HepG2 (cell line): ENCODE results near the gene FLRT3. TPM values are rescaled to one million over a fixed set of nuclear protein-coding genes. Genes with fewer than 3 reads are reported as not detected.

ENCODE experiments used
- ATAC-seq: fragments of 200-7000 bp; cut with Tn5 transposase; 3 replicates; pipeline ENCODE4 v1.9.1; 2020; ENCODE audit warnings: mild to moderate bottlenecking, moderate library complexity
- BruUV-seq: library from RNA; stranded (reverse); fragments of 400-500 nt; replicated peaks from 2 replicates; lab custom pipeline; 2021; lab: Mats Ljungman, UMichigan
- CTCF ChIA-PET: fragments of 300-600 bp; formaldehyde crosslinking; extraction: SDS; loops from one replicate; lab custom pipeline; 2021; ENCODE audit warnings: low total read pairs, inconsistent platforms, low intra/inter-chr PET ratio; lab: Yijun Ruan, JAX
- POLR2A ChIA-PET: fragments of 350-600 bp; sonication (Branson Sonifier 250); formaldehyde crosslinking; loops from one replicate; lab custom pipeline; 2020; ENCODE audit warnings: antibody characterized with exemption, inconsistent platforms; lab: Yijun Ruan, JAX
- DNase-seq: peaks from one replicate; pipeline ENCODE4 v3.0.0-alpha.2; 2015; ENCODE audit warnings: low spot score
- FAIRE-seq: peaks from 3 replicates; lab custom pipeline; 2011; peaks lifted over from hg19 to GRCh38; lab: Jason Lieb, UNC
- H2AFZ ChIP-seq: one replicate; pipeline ENCODE4 v1.6.1; 2011; ENCODE audit warnings: low read length, inconsistent platforms
- H3K27ac ChIP-seq: fragments of 300-600 bp; 3 replicates; pipeline ENCODE4 v1.8.0; 2011; ENCODE audit warnings: mixed run types, mild to moderate bottlenecking, mixed read lengths, low read length, inconsistent platforms; ENCODE audit not compliant: insufficient read depth; ENCODE audit errors: extremely low read length
- H3K27me3 ChIP-seq, 2 experiments: fragments of 200-600 bp in 1 of 2; 2 replicates in 1 of 2; 3 replicates in 1 of 2; pipeline versions ENCODE4 v1.6.0 to v1.8.0; 2011; ENCODE audit warnings: low read length in 2 of 2, mild to moderate bottlenecking in 2 of 2, moderate library complexity in 2 of 2, inconsistent platforms in 1 of 2; ENCODE audit not compliant: insufficient read depth in 2 of 2, control insufficient read depth in 1 of 2
- H3K36me3 ChIP-seq, 2 experiments: fragments of 200-600 bp in 1 of 2; replicated peaks in 1 of 2; 2 replicates in 1 of 2; 3 replicates in 1 of 2; pipeline versions ENCODE4 v1.5.1 to v1.8.0; 2011; ENCODE audit warnings: low read length in 2 of 2, inconsistent platforms in 1 of 2; ENCODE audit not compliant: insufficient read depth in 2 of 2, control insufficient read depth in 1 of 2
- H3K4me1 ChIP-seq: 2 replicates; pipeline ENCODE4 v1.5.1; 2012; ENCODE audit warnings: low read length, inconsistent platforms; ENCODE audit not compliant: insufficient read depth
- H3K4me2 ChIP-seq: 2 replicates; pipeline ENCODE4 v1.6.0; 2011; ENCODE audit warnings: low read depth, low read length, inconsistent platforms
- H3K4me3 ChIP-seq, 3 experiments: fragments of 200-600 bp in 1 of 3; sonication (generic), shearing (Covaris generic) in 1 of 3; replicated peaks in 1 of 3; 2 replicates each; pipeline ENCODE4 v1.5.1; 2011 to 2016; ENCODE audit warnings: low read length in 3 of 3, inconsistent platforms in 2 of 3, low read depth in 2 of 3, mild to moderate bottlenecking in 2 of 3, control low read depth in 1 of 3, mixed read lengths in 1 of 3; ENCODE audit not compliant: insufficient read depth in 1 of 3
- H3K79me2 ChIP-seq: one replicate; pipeline ENCODE4 v1.6.1; 2011; ENCODE audit warnings: low read length, inconsistent platforms; ENCODE audit not compliant: insufficient read depth
- H3K9ac ChIP-seq: 2 replicates; pipeline ENCODE4 v1.6.0; 2011; ENCODE audit warnings: mild to moderate bottlenecking, low read depth, low read length, inconsistent platforms; ENCODE audit not compliant: insufficient read depth
- H3K9me3 ChIP-seq: 2 replicates; pipeline ENCODE4 v1.5.1; 2012; ENCODE audit warnings: mild to moderate bottlenecking, low read length
- H4K20me1 ChIP-seq: 2 replicates; pipeline ENCODE4 v1.6.0; 2011; ENCODE audit warnings: inconsistent platforms, mild to moderate bottlenecking, low read length, moderate library complexity; ENCODE audit not compliant: insufficient read depth
- BHLHE40 ChIP-seq: IDR thresholded peaks from 2 replicates; pipeline ENCODE4 v1.6.1; 2011; ENCODE audit warnings: low read length, improper control_type of control experiment
- ERF ChIP-seq: IDR thresholded peaks from 2 replicates; pipeline ENCODE4 v1.6.1; 2018; ENCODE audit warnings: missing biosample characterization, missing genetic modification reagents
- MEIS1 ChIP-seq: sonication (generic); formaldehyde crosslinking; IDR thresholded peaks from 2 replicates; pipeline ENCODE4 v1.9.0; 2021; ENCODE audit warnings: mild to moderate bottlenecking, missing genetic modification reagents, moderate library complexity, borderline replicate concordance
- MLLT10 ChIP-seq: sonication (generic); formaldehyde crosslinking; IDR thresholded peaks from 2 replicates; pipeline ENCODE4 v1.4.0; 2020; ENCODE audit warnings: missing genetic modification reagents
- U2AF1 ChIP-seq: fragments of 200-400 bp; formaldehyde crosslinking; optimal IDR thresholded peaks from 2 replicates; pipeline ENCODE3; 2017; ENCODE audit warnings: mild to moderate bottlenecking, low read depth, low read length
- U2AF2 ChIP-seq: fragments of 200-400 bp; formaldehyde crosslinking; IDR thresholded peaks from 2 replicates; pipeline ENCODE4 v1.6.1; 2017; ENCODE audit warnings: low read depth, mild to moderate bottlenecking, low read length
- ZNF235 ChIP-seq: sonication (generic); formaldehyde crosslinking; IDR thresholded peaks from 2 replicates; pipeline ENCODE4 v1.8.1; 2023; ENCODE audit warnings: mild to moderate bottlenecking, missing genetic modification reagents, borderline replicate concordance
- ZNF264 ChIP-seq: sonication (generic); formaldehyde crosslinking; IDR thresholded peaks from 2 replicates; pipeline ENCODE4 v1.4.0; 2020; ENCODE audit warnings: missing genetic modification reagents
- ZNF296 ChIP-seq: sonication (generic); formaldehyde crosslinking; conservative IDR thresholded peaks from 2 replicates; pipeline ENCODE4 v1.5.0; 2020; ENCODE audit warnings: mild to moderate bottlenecking, missing genetic modification reagents
- ZNF556 ChIP-seq: sonication (generic); formaldehyde crosslinking; IDR thresholded peaks from 2 replicates; pipeline ENCODE4 v1.4.0; 2020; ENCODE audit warnings: mild to moderate bottlenecking, missing genetic modification reagents, borderline replicate concordance
- ZNF776 ChIP-seq: sonication (generic); formaldehyde crosslinking; IDR thresholded peaks from 2 replicates; pipeline ENCODE4 v1.4.0; 2020; ENCODE audit warnings: mild to moderate bottlenecking, missing genetic modification reagents
- WGBS: methylation state at CpG from one replicate; pipeline ENCODE4 v1.1.6; 2017; ENCODE audit warnings: low lambda C conversion rate; 5-methylcytosine and 5-hydroxymethylcytosine counted together
- in situ Hi-C: cut with HindIII; loops from 2 replicates; pipeline ENCODE4 v1.10.0; 2017; ENCODE audit warnings: low pct_unique_long_range_greater_than_20kb; ENCODE audit not compliant: extremely low pct_ligation_motif_present
- intact Hi-C: fragments of 100-400 bp; cut with micrococcal nuclease; formaldehyde crosslinking; loops from one replicate; pipeline ENCODE4 v1.10.0; 2022; ENCODE audit not compliant: unreplicated experiment
- polyA plus RNA-seq, 8 experiments: library from polyadenylated mRNA; depleted of rRNA in 3 of 8; stranded (reverse) in 7 of 8; unstranded in 1 of 8; fragments of >200 nt; fragmentation: Illumina TruSeq in 4 of 8; extraction: Trizol in 4 of 8; gene quantifications; 2 replicates each; pipeline versions ENCODE4 v1.2.1 to v1.2.3, GENCODE V29; 2011 to 2016; ENCODE audit warnings: low read depth in 4 of 8, missing spikeins in 1 of 8, mixed read lengths in 1 of 8; ENCODE audit not compliant: insufficient read depth in 1 of 8
- total RNA-seq, 5 experiments: library from RNA; depleted of rRNA; stranded (reverse); fragments of >200 nt; fragmentation: Illumina TruSeq; extraction: Trizol; gene quantifications; 2 replicates each; pipeline ENCODE4 v1.2.3, GENCODE V29; 2016; ENCODE audit warnings: low read depth in 1 of 5
- TF ChIP-seq, protein P1 (sequence below): sonication (generic); formaldehyde crosslinking; IDR thresholded peaks from 2 replicates; pipeline ENCODE4 v1.5.1; 2020; ENCODE audit warnings: missing genetic modification reagents, mild to moderate bottlenecking, borderline replicate concordance
- TF ChIP-seq, protein P2 (sequence below): sonication (generic); formaldehyde crosslinking; IDR thresholded peaks from 2 replicates; pipeline ENCODE4 v1.9.0; 2022; ENCODE audit warnings: low read depth, missing genetic modification reagents
- TF ChIP-seq, protein P3 (sequence below): IDR thresholded peaks from 2 replicates; pipeline ENCODE4 v1.6.1; 2018; ENCODE audit warnings: missing genetic modification reagents, mild to moderate bottlenecking, missing compliant biosample characterization
- TF ChIP-seq, protein P4 (sequence below): sonication (generic); formaldehyde crosslinking; IDR thresholded peaks from 2 replicates; pipeline ENCODE4 v1.4.0; 2020; ENCODE audit warnings: missing genetic modification reagents
- TF ChIP-seq, protein P5 (sequence below), 2 experiments: fragments of 450-650 bp in 1 of 2; sonication (generic) in 1 of 2; formaldehyde crosslinking; IDR thresholded peaks; 2 replicates each; pipeline versions ENCODE4 v1.5.0 to v1.8.0; 2020 to 2022; ENCODE audit warnings: mild to moderate bottlenecking in 1 of 2, missing genetic modification reagents in 1 of 2

The FLRT3 gene
- total and polyA plus RNA-seq, 2 of the 13 experiments (the other 11 are each of a cell fraction or from before 2014, with no cell fraction given), result 0.44 to 5.3 TPM

DNA sequence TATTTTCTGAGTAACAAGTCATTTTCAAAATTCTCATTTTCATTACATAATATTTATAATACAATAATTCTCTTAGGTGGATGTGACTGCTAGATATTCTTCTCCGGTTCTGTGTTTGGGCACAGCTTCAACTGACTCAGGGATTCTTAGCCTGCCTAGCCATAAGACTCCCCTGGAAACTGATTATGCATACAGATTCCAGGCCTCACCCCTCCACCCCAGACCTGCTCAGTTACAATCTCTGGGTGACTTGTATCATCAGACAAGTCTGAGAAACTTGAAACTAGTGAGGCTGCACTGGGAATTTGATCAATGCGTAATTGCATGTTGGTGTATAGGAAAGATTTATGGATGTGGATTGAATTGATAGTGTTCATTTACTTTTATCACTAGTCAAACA lies 25.4 kb downstream of the FLRT3 start:
- no peak overlapping the region for H3K27ac ChIP-seq
- WGBS, result 78% methylated on average over 2 of the region's 2 CpGs

More for the DNA sequence above, 25.4 kb downstream of the FLRT3 start:
- ATAC-seq (no peak), DNase-seq (no peak), FAIRE-seq (no peak)
- H3K4me2 ChIP-seq, result no peak overlapping the region
- H3K79me2 ChIP-seq, result no peaks in the 10 kb centered on the region
- CTCF ChIA-PET, result no interaction called here
- in situ Hi-C loops, result no loop called here
- H3K4me3 ChIP-seq, result no peak overlapping the region
- no peak overlapping the region for H3K9ac ChIP-seq
- H3K9me3 ChIP-seq, result no peaks in the 10 kb centered on the region
- H4K20me1 ChIP-seq, result no peaks in the 10 kb centered on the region
- no peaks in the 10 kb centered on the region for H3K36me3 ChIP-seq
- H3K27me3 ChIP-seq, result no peaks in the 10 kb centered on the region
- H3K4me1 ChIP-seq, result no peaks in the 10 kb centered on the region
- BruUV-seq, result no TSS peak
- intact Hi-C loops, result no loop called here
- POLR2A ChIA-PET, result no interaction called here
- TF ChIP-seq, protein P1, sequence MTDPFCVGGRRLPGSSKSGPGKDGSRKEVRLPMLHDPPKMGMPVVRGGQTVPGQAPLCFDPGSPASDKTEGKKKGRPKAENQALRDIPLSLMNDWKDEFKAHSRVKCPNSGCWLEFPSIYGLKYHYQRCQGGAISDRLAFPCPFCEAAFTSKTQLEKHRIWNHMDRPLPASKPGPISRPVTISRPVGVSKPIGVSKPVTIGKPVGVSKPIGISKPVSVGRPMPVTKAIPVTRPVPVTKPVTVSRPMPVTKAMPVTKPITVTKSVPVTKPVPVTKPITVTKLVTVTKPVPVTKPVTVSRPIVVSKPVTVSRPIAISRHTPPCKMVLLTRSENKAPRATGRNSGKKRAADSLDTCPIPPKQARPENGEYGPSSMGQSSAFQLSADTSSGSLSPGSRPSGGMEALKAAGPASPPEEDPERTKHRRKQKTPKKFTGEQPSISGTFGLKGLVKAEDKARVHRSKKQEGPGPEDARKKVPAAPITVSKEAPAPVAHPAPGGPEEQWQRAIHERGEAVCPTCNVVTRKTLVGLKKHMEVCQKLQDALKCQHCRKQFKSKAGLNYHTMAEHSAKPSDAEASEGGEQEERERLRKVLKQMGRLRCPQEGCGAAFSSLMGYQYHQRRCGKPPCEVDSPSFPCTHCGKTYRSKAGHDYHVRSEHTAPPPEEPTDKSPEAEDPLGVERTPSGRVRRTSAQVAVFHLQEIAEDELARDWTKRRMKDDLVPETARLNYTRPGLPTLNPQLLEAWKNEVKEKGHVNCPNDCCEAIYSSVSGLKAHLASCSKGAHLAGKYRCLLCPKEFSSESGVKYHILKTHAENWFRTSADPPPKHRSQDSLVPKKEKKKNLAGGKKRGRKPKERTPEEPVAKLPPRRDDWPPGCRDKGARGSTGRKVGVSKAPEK, result no peak
- TF ChIP-seq ERF (CRISPR knock-in tag), result no peak
- no peak for TF ChIP-seq U2AF2
- TF ChIP-seq, protein P2, sequence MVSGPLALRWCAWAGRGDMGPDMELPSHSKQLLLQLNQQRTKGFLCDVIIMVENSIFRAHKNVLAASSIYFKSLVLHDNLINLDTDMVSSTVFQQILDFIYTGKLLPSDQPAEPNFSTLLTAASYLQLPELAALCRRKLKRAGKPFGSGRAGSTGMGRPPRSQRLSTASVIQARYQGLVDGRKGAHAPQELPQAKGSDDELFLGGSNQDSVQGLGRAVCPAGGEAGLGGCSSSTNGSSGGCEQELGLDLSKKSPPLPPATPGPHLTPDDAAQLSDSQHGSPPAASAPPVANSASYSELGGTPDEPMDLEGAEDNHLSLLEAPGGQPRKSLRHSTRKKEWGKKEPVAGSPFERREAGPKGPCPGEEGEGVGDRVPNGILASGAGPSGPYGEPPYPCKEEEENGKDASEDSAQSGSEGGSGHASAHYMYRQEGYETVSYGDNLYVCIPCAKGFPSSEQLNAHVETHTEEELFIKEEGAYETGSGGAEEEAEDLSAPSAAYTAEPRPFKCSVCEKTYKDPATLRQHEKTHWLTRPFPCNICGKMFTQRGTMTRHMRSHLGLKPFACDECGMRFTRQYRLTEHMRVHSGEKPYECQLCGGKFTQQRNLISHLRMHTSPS (CRISPR knock-in tag), result no peak
- TF ChIP-seq ZNF296, result no peak
- TF ChIP-seq BHLHE40, result no peak
- TF ChIP-seq, protein P3, sequence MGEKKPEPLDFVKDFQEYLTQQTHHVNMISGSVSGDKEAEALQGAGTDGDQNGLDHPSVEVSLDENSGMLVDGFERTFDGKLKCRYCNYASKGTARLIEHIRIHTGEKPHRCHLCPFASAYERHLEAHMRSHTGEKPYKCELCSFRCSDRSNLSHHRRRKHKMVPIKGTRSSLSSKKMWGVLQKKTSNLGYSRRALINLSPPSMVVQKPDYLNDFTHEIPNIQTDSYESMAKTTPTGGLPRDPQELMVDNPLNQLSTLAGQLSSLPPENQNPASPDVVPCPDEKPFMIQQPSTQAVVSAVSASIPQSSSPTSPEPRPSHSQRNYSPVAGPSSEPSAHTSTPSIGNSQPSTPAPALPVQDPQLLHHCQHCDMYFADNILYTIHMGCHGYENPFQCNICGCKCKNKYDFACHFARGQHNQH (CRISPR knock-in tag), result no peak
- TF ChIP-seq U2AF1, result no peak
- no peak for TF ChIP-seq ZNF776 (CRISPR knock-in tag)
- TF ChIP-seq MLLT10 (CRISPR knock-in tag), result no peak
- TF ChIP-seq ZNF264 (CRISPR knock-in tag), result no peak
- no peak for TF ChIP-seq ZNF556
- no peak for TF ChIP-seq ZNF235
- TF ChIP-seq, protein P4, sequence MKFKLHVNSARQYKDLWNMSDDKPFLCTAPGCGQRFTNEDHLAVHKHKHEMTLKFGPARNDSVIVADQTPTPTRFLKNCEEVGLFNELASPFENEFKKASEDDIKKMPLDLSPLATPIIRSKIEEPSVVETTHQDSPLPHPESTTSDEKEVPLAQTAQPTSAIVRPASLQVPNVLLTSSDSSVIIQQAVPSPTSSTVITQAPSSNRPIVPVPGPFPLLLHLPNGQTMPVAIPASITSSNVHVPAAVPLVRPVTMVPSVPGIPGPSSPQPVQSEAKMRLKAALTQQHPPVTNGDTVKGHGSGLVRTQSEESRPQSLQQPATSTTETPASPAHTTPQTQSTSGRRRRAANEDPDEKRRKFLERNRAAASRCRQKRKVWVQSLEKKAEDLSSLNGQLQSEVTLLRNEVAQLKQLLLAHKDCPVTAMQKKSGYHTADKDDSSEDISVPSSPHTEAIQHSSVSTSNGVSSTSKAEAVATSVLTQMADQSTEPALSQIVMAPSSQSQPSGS (CRISPR knock-in tag), result no peak
- TF ChIP-seq, protein P5, sequence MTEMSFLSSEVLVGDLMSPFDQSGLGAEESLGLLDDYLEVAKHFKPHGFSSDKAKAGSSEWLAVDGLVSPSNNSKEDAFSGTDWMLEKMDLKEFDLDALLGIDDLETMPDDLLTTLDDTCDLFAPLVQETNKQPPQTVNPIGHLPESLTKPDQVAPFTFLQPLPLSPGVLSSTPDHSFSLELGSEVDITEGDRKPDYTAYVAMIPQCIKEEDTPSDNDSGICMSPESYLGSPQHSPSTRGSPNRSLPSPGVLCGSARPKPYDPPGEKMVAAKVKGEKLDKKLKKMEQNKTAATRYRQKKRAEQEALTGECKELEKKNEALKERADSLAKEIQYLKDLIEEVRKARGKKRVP (CRISPR knock-in tag; IDR thresholded peaks at IDR 0.05), result no peak
- no peak for TF ChIP-seq MEIS1
- H2AFZ ChIP-seq, result no peak overlapping the region
